Psoas muscle (tissue), 8 donors: Measurements from ENCODE around the gene DDX51. TPM values are rescaled to one million over a fixed set of nuclear protein-coding genes. Genes with fewer than 3 reads are reported as not detected.

Source experiments
- ATAC-seq, 4 donors: fragments of 200-7000 bp; cut with Tn5 transposase; one replicate each; pipeline ENCODE4 v1.9.1; 2020; ENCODE audit warnings: moderate library complexity in 3 of 4, mild to moderate bottlenecking in 2 of 4
- DNase-seq, 2 donors: peaks; one replicate each; pipeline ENCODE4 v3.0.0-alpha.2; 2020
- H3K27ac ChIP-seq: fragments of 200-600 bp; one replicate; pipeline ENCODE4 v1.8.0; 2022
- H3K27me3 ChIP-seq, 3 donors: fragments of 200-600 bp in 1 of 3; one replicate each; pipeline versions ENCODE4 v1.6.1 to v1.8.0; 2013 to 2022; ENCODE audit warnings: low read length in 2 of 3, mild to moderate bottlenecking in 2 of 3, moderate library complexity in 1 of 3; ENCODE audit not compliant: insufficient read depth in 3 of 3
- H3K36me3 ChIP-seq, 2 donors: fragments of 200-600 bp in 1 of 2; one replicate each; pipeline versions ENCODE4 v1.6.1 to v1.8.0; 2013 to 2022; ENCODE audit warnings: low read depth in 1 of 2, mild to moderate bottlenecking in 1 of 2, moderate library complexity in 1 of 2; ENCODE audit not compliant: insufficient read depth in 1 of 2
- H3K4me1 ChIP-seq: fragments of 200-600 bp; one replicate; pipeline ENCODE4 v1.8.0; 2022
- H3K4me3 ChIP-seq: fragments of 200-600 bp; one replicate; pipeline ENCODE4 v1.8.0; 2022; ENCODE audit warnings: mild to moderate bottlenecking
- H3K9me3 ChIP-seq: fragments of 200-600 bp; one replicate; pipeline ENCODE4 v1.8.0; 2022
- WGBS, 3 donors: extraction: QIAGEN DNeasy Blood & Tissue Kit; methylation state at CpG; one replicate each; pipeline versions ENCODE4 v1.1.6 to v1.1.7; 2013; 5-methylcytosine and 5-hydroxymethylcytosine counted together
- intact Hi-C, 2 donors: fragments of 100-400 bp; cut with DNase I; formaldehyde crosslinking; loops; one replicate each; pipeline versions ENCODE4 v1.11.0 to v1.14.2; 2022
- polyA plus RNA-seq, 3 donors: library from polyadenylated mRNA; stranded (reverse); fragments of 200-250 nt; gene quantifications; one replicate each; pipeline ENCODE4 v1.2.3, GENCODE V29; 2013
- total RNA-seq, 4 donors: library from RNA; stranded (reverse); fragmentation: NEBNext Ultra II Directional in 2 of 4; extraction: Animal tissue kit (Norgen Biotek cat#: 25700) in 2 of 4; gene quantifications; one replicate each; pipeline versions ENCODE4 v1.2.1 to v1.2.4, GENCODE V29; 2021 to 2023
- TF ChIP-seq, protein P1 (sequence below): fragments of 200-600 bp; IDR thresholded peaks from one replicate; pipeline ENCODE4 v1.8.0; 2022; ENCODE audit warnings: antibody characterized with exemption
- donor health status: healthy with polysubstance abuse.
- donor health status: DM: no; HTN: no; CAD: no; lungs with moderate emphysema.
- donor health status: Bipolar disorder and iron deficiency.
- donor health status: healthy.
- donor health status: DM: yes; HTN: yes; CAD: no.
- donor health status: DM: no; HTN: no; CAD: no.
- donor health status: DM: no; HTN: no; CAD: no.
- donor health status: DM: yes; HTN: yes; CAD: no.

DDX51 gene
- total and polyA plus RNA-seq, 7 donors: 7.3 to 17.1 (median 12.3) TPM

DNA sequence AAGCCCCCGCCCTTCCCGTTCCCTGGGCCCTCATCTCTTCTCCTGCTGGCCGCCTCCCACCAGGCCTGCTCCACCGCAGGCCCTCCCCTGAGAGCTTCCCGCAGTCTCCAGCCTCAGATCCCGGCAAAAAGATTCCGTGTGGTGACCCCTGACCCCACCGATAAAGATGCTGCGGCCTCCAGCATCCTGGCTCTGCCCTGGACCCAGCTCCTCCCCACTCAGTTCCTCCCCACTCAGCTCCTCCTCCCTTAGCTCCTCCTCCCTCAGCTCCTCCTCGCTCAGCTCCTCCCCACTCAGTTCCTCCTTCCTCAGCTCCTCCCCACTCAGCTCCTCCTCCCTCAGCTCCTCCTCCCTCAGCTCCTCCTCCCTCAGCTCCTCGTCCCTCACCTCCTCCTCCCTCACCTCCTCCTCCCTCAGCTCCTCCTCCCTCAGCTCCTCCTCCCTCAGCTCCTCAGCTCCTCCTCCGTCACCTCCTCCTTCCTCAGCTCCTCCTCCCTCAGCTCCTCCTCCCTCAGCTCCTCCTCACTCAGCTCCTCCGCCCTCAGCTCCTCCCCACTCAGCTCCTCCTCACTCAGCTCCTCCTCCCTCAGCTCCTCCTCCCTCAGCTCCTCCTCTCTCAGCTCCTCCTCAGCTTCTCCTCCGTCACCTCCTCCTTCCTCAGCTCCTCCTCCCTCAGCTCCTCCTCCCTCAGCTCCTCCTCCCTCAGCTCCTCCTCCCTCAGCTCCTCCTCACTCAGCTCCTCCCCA, 17.1 kb upstream of the DDX51 start:
- Histone ChIP-seq H3K4me1 (no peaks in the 10 kb centered on the region), H3K4me3 (no peak overlapping the region), H3K27me3 (peaks cover 0 to 24% (median 17%) of the 10 kb centered on the region in 3 donors), H3K9me3 (no peaks in the 10 kb centered on the region), H3K36me3 (no peaks in the 10 kb centered on the region), H3K27ac (no peak overlapping the region)
- intact Hi-C loops: no loop called here
- DNase-seq: no peak
- TF ChIP-seq, protein P1, sequence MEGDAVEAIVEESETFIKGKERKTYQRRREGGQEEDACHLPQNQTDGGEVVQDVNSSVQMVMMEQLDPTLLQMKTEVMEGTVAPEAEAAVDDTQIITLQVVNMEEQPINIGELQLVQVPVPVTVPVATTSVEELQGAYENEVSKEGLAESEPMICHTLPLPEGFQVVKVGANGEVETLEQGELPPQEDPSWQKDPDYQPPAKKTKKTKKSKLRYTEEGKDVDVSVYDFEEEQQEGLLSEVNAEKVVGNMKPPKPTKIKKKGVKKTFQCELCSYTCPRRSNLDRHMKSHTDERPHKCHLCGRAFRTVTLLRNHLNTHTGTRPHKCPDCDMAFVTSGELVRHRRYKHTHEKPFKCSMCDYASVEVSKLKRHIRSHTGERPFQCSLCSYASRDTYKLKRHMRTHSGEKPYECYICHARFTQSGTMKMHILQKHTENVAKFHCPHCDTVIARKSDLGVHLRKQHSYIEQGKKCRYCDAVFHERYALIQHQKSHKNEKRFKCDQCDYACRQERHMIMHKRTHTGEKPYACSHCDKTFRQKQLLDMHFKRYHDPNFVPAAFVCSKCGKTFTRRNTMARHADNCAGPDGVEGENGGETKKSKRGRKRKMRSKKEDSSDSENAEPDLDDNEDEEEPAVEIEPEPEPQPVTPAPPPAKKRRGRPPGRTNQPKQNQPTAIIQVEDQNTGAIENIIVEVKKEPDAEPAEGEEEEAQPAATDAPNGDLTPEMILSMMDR: no peak
- no peak for ATAC-seq
- 47 to 57% (median 56%) methylated on average over 8 to 14 of the region's 14 CpGs for WGBS, 3 donors

DNA sequence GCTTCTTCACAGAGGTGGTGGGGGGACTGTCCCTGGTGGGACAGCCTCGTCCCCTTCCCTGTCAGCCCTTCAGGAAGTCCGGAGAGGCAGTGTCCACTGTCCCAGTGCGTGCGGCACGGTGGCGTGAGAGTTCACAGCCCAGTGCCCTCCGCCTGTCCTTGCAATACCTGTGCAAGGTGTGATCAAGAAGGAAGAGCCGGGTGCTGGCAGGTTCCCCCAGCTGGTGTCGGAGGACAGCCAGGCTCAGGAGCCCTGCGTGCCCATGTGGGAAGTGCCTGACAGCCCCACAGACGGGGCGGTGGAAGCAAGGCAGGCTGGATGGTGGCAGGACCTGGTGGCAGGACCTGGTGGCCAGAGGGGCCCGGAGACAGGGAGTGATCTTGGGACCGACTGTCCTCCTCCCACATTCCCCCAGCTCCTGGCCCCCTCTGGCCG, 16.5 kb upstream of the DDX51 start:
- 70 to 84% (median 81%) methylated on average over 10 to 15 of the region's 15 CpGs for WGBS, 3 donors
- peaks cover 0 to 24% (median 17%) of the 10 kb centered on the region in 3 donors for H3K27me3 ChIP-seq
- H3K4me3 ChIP-seq: no peak overlapping the region
- ATAC-seq: peak in 1 of 4 donors; percentile 23
- no peak overlapping the region for H3K27ac ChIP-seq
- peak in 1 of 2 donors; percentile 49 for DNase-seq
- TF ChIP-seq, protein P1: no peak
- H3K9me3 ChIP-seq: no peaks in the 10 kb centered on the region
- intact Hi-C loops: no loop called here
- no peaks in the 10 kb centered on the region for H3K36me3 ChIP-seq
- no peaks in the 10 kb centered on the region for H3K4me1 ChIP-seq

DNA sequence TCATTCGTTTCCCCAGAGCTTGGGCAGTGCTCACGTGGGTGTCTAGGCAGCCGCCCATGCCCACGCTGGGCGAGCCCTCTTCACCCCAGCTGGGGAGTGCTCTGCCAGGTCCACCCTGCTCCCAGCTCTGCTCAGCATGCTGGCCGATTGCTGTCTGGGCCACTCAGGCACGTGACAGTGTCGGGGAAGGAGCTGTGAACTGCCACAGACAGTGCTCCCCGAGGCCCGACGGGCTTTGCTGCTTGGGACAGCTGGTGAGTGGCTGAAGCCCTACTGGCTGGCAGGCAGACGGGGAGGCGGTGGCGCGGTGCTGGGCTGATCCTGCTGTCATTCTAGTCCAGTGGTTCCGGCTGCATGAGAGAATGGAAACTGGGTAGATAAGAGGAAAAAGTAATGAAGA, 15.9 kb upstream of the DDX51 start:
- DNase-seq (peak; percentile 11 to 27), ATAC-seq (no peak)
- Histone ChIP-seq H3K27me3 (peaks cover 0 to 24% (median 17%) of the 10 kb centered on the region in 3 donors), H3K27ac (no peak overlapping the region), H3K36me3 (no peaks in the 10 kb centered on the region), H3K4me3 (no peak overlapping the region), H3K9me3 (no peaks in the 10 kb centered on the region), H3K4me1 (no peaks in the 10 kb centered on the region)
- TF ChIP-seq, protein P1: no peak
- intact Hi-C loops: no loop called here
- WGBS, 3 donors: 35 to 47% (median 36%) methylated on average over 16 of the region's 16 CpGs

DNA sequence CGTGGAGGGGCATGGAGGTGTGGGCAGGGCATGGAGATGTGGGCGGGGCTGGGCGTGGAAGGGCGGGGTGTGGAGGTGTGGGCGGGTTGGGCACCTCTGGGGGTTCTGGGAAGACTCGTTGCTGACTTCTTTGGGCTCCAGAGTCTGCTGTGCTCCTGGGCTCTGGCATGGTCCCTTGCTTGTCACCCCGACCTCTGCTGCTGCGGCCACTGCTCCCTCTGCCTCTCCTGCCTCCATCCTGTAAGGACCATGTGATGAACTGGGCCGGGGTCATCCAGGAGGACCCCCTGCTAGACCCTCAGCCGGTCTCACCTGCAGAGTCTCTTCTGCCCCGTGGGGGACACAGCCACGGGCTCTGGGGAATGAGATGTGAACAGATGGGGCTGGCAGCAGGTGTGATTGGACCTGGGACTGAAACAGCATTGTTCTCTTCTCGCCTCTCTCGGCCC, 15.5 kb upstream of the DDX51 start:
- Histone ChIP-seq H3K27me3 (peaks cover 0 to 24% (median 17%) of the 10 kb centered on the region in 3 donors), H3K4me1 (no peaks in the 10 kb centered on the region), H3K27ac (no peak overlapping the region), H3K36me3 (no peaks in the 10 kb centered on the region), H3K4me3 (no peak overlapping the region), H3K9me3 (no peaks in the 10 kb centered on the region)
- 59 to 64% (median 64%) methylated on average over 12 to 14 of the region's 14 CpGs for WGBS, 3 donors
- DNase-seq (peak; percentile 12 to 39), ATAC-seq (no peak)
- intact Hi-C loops: loop anchor here (10.0 kb wide), 2 partner anchors 365 to 455 kb away; partner anchors contain the start of genes LRCOL1 (in 1 of the 2) and P2RX2 (in 1 of the 2)
- TF ChIP-seq, protein P1: no peak
